NK-92 (cell line): ENCODE results near the gene CITED4.

Experiments
- DNase-seq: peaks from one replicate; lab custom pipeline; 2025; ENCODE audit not compliant: unreplicated experiment; lab: John Stamatoyannopoulos, UW

The CITED4 gene

DNA sequence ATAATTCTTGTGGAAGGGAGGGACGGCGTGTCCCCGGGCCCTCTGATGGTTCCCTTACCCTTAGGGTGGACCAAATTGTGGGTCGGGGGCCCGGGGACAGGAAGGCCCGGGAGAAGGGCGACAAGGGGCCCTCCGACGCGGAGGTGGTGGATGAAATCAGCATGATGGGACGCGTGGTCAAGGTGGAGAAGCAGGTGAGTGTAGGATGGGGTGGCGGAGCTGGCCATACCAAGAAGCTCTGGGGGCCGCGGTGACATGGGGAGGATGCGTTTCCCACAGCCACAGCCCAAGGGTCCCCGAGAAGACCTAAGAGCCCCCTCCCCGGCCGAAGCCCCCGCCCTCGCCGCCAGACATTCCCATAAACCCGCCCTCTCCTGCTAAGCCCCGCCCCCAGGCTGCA lies 24.6 kb downstream of the CITED4 start:
- DNase-seq, result no peak

DNA sequence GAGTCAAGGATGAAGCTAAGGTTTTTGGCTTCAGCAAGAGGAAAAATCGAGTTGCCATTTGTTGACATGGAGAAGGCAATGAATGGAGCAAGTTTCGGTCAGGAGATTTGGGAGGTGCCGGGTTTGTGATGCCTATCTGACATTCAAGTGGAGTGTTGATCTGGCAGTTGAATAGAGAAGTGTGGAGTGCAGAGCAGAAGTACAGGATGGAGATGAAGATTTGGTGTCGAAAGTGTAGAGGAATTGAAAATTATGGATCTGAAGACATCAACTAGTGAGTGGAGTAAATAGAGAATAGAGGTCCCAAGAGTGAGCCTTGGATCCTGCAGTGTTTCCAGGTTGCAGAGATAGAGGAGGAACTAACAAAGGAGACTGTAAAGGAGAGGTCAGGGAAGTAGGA lies 25.9 kb downstream of the CITED4 start:
- no peak for DNase-seq

DNA sequence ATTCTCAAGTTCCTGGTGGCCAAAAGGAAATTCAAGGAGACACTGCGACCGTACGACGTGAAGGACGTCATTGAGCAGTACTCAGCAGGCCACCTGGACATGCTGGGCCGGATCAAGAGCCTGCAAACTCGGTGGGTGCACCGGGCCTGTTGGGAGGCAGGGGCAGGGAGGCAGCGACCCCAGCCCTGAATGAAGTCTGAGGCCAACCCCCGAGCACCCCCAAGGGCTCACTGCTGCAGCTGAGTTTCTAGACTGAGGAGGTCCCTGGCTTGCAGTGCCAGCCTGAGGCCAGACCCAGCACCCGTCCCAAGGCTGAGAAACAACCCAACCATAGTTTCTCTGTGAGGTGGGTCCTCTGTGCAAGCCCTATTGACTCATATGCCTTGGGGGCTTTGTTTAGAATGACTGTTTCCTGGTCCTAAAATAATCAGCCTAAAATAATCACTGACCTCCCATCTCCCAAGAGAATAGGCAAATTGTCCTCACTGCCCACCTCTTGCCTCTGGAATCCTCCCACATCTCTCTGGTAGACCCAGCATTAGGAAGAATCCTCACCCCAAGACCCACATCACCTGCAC lies 27.1 kb downstream of the CITED4 start:
- no peak for DNase-seq

DNA sequence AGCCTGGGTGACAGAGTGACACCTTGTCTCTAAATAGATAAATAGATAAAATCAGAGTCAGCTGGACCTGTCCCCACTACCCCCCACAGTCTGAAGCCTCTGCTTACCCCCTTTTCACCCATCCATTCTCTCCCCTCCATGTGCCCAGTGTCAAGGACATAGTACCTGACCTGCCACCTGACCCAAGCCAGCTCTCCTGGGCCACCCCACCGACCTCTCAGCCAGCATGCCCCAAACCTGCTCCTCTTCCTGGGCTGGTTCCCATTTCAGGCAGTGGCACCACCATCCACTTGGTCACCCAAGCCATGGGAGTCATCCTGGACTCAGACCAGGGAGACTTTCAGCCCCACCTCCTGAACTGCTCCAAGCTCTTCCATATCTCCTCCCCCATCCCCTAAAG lies 28.2 kb downstream of the CITED4 start:
- no peak for DNase-seq

DNA sequence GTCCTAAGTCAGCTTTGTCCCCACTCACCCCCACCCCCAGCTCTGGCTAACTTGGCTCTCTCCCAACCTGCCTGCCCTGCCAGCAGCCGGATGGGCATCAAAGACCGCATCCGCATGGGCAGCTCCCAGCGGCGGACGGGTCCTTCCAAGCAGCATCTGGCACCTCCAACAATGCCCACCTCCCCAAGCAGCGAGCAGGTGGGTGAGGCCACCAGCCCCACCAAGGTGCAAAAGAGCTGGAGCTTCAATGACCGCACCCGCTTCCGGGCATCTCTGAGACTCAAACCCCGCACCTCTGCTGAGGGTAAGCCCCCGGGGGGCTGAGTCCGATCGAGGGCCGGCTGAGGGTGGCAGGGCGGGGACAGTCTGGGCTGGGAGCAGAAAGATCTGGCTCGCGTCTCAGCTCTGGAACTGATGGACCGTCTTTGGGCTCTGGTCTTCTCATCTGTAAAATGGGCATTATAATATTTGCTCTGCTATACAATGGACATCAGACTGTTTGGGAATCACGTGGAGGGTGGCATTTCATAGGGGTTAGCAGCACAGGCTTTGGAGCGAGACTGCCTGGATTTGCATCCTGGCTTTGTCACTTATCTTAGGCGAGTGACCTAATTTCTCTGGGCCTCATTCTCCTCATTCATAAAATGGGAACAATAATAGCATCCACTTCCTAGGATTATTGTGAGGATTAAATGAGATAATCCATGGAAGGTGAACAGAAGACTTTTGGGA lies 31.0 kb downstream of the CITED4 start:
- no peak for DNase-seq

DNA sequence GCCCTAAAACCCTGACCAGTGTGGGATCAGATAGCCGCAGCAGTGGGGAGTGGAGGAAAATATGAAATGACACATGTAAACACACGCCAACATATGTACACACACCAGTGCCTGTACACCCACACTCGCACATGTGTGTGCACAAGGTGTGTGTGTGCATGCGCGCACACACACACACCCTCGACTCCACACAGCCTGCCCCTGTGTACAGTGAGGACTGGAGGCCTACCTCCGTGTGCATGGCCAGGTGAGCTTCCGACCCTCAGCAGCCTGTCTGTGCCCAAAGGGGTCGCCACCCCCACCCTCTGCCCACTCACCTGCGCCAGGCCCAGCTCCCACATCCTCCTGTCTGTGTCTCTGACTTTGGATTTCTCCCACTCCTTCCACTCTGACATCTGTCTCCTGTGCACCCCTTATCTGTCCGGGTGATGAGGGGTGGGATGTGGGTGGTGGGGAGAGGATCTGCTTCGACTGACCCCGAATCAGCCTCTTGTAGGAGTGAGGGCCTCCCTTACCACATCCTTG lies 31.7 kb downstream of the CITED4 start:
- DNase-seq, result no peak

DNA sequence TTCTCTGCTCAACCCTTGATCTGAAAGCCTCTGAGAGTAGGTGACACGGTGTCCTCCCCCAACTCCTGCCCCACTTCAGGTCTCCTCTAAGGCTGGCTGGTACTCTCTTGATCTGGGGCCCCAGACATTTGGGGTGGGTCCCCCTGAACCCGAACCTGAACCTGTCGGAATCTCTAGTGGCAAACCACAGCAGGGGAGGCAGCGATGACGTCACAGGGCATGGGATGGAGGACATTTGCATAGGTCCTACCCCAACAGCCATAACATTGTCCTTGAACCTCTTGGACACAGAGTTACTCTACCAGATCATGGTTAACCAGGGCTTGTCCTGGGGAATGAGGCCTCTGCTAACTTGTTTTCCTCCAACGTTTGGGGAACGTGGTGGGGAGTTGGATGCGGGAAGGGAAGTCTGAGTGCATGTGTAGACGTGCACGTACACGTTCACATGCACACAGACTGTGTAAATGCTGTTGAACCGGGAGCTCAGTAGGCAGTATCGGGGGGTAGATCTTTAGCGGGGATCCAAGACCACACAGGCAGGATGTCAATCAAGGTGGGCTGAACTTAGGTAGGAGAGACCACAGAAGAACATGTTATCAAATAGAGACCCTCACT lies 32.4 kb downstream of the CITED4 start:
- no peak for DNase-seq

DNA sequence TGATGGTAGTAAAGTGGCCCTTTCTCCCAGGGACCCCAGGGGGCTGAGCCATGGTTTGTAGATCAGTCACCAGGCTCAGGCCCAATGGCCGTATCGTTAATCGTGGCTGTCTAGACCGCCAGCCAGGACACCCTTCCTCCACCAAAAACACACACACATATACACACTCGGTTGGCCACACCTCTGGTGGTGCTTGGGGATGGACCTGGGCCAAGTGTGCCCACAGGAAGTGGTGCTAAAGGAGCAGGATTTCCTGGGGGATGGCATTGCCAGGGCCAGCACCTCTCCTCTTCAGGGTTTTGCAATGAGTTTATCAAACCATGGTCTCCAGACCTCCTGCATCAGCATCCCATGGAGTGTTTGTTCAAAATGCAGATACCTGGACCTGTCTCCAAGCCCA lies 36.2 kb downstream of the CITED4 start:
- no peak for DNase-seq

DNA sequence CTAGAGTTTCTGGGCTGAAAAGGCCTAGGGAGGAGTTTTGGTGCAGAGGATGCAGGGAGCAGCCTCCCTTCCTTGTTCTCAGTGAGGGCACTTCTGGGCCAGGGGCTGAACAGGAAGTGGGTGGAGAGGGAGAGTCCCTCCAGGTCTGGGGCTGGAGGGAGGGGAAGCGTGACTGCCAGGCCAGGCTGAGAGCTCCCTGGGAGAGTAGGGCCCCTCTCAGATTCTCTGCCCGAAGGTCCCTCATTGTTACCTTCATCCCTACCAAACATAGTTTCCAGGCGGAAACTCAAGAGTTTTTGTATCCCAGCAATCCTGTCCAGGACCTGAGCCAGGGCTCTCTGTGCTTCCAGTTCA lies 36.8 kb downstream of the CITED4 start:
- DNase-seq, result no peak

DNA sequence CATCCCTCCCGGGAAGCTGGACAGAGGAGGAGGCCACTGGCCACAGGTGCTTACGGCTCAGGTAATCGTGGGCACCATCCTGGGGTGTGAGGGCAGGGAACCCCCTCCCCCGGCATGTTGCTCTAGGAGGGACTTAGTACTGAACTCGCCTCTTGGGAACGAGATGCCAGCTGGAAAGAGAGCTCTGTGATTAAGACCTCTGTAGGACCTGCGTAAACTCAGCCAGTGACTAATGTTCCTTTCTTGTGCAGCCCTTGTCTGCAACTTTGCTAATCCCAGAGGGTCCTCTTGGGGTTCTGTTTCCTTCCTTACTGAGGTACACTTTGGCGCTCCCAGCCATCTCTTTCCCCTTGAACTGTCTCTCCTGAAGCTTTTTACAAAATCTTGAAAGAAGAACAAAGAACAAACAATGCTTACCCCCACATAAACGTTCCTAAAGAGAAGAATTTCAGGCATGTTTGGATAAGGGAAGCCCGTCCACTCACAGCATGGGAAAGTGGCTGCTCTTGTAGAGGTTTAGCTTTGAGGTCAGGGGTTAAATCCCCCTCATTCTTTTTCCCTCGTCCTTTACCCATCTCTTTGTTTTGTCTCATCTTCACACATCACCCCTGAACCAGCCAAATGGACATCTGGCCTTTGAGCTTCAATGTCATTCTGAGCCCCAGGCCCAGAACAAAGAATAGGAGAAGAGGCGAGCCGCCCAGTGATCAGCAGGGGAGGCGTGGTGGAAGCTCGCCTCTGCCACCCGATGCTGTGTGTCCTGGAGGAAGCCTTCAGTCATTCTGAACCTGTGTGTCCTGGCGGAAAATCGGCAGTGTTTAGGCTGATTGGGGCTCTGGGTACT lies 37.4 kb downstream of the CITED4 start:
- DNase-seq, result no peak

DNA sequence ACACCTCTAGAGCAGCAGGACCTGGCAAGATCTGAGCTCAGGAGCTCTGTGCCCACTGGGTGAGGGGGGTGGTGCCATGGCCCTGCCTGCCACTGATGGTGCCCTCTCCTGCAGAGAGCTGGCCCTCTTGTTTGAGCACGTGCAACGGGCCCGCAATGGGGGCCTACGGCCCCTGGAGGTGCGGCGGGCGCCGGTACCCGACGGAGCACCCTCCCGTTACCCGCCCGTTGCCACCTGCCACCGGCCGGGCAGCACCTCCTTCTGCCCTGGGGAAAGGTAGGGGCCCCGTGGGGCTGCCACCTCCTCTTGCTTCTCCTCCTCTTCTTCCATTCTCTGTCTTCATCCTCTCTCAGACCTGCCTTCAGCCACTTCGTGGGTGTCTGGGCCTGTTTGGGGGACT lies 38.2 kb downstream of the CITED4 start:
- no peak for DNase-seq

DNA sequence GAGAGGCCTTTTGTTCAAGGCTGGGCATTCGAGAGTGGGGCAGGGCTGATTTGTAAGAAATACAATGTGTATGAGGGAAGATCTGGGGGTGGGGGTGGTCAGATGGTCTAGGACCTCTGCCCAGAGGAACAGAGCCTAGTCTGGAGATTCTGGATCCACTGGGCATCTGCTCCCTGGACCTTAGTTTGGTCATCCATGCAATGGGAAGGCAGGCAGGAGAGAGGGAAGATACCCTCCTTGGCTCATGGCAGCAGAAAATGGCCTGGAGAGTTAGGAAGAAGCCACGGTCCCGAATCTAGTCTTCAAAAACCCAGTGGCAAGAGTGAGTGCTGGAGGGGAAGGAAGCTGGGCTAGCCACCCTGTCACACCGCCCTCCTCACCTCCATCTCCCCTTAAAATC lies 38.8 kb downstream of the CITED4 start:
- no peak for DNase-seq

DNA sequence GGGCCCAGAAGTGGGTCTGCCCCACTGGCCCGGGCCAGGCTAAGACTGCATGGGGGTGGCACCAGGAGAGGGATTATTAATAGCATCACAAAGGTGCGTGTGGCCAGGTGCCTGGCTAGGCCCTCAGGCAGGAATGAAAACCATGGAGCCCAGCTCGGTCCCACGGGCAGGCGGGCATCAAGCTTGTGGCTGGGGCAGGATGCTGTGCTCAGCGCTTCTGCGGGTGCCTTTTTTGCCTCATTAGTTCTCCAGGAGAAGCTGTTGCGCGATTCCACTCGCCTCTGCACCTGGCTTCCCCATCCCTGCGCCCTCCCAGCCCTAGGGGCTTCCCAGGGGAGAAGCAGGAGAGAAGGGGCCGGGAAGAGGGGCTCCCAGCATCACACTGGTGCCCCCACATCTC lies 39.3 kb downstream of the CITED4 start:
- DNase-seq, result no peak

DNA sequence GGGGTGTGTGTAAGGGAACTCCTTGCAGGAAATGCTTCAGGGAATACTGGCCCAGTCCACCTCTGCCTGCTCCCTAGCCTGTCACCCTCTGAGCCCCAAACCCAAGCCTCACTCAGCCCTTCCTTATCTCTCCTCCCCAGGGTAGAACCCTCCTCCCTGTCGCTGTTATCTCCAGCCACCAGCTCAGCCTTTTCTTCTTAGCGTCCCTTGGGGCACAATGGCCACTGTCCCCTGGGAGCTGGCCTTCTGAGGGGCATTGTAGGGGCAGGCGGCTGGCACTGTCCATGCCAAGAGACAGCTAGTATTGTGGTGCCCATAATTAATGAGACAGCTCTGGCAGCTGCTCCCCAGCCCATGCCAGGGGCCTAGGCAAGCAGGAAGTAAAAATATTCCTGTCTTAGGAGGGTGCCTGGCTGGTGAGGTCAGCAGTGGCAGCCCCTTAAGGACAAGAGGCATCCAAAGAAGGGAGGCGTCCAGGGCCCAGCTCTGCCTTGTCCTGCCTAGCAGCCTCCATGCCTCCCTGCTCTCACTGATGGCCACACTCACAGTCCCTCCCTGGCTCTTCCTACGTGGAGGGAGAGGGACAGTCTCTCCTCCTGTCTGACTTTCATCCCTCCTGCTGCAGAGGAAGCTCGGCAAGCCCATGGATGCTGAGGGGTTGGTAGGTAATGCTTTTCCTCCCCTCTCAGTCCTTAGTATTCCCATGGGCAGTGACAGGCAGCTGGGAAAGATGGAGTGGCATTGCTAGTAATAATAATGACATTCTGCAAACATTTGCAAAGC lies 41.1 kb downstream of the CITED4 start:
- no peak for DNase-seq

DNA sequence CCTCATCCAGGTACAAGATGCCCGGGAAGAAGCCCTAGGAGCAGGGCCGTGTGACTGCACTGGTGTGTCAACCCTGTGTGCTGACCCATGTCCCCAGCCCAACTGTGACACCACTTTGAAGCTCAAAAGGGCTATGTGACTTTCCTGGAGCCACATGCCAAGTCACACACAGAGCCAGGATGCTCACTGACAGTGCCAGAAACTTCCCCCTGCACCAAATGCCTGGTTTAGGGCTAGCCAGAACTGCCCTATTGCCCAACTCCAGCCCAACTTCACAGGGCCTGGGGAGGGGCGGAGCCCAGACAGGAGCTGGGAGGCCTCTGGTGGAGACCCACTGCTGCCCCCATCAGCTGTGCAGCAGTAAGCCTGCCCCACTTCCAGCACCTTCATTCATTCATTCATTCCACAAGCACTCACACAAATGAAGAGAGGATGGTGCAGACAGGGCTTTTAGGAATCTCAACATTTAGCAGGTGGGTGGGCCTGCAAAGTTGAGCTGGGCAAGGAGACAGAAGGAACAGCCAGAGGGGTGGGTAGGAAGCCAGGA lies 41.8 kb downstream of the CITED4 start:
- no peak for DNase-seq

DNA sequence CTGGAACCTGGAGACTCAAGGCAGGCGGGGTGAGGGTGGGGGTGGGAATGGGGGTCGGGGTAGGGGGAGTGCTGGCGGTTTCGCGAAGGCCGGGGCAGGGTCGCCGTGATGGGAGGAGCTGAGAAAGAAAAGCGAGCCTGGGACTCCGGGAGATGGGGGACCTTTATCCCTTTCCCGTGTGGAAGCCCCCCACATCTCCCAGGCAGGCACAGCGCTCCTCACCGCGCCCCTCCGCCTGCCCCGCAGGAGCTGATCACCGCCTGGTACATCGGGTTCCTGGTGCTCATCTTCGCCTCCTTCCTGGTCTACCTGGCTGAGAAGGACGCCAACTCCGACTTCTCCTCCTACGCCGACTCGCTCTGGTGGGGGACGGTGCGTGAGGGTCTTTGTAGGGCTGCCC lies 43.1 kb downstream of the CITED4 start:
- DNase-seq, result no peak

DNA sequence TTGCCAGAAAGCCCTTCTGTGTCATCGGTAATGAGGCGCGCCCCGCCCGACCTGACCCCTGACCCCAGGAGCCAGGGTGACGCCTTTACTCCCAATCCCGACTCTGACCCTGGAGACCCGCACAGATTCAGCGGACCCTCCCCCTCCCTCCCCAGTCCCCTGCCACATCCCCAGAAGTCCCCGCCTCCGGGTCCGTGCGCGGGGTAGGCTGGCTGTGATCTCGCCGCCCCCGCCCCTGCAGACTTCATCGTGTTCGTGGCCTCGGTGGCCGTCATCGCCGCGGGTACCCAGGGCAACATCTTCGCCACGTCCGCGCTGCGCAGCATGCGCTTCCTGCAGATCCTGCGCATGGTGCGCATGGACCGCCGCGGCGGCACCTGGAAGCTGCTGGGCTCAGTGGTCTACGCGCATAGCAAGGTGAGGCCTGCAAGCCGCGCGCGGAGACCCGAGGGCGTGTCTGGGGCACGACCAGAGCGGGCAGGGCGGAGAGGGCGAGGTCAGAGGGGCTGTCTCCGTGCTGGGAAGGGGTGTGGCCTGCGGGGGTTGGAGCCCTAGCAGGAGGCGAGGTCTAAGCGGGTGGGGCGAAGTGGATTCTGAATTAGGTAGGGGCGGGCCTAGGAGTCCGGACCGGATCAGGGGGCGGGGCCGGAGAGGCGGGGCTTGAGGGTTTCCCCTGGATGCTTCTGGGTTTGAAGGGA lies 43.8 kb downstream of the CITED4 start:
- DNase-seq, result no peak

DNA sequence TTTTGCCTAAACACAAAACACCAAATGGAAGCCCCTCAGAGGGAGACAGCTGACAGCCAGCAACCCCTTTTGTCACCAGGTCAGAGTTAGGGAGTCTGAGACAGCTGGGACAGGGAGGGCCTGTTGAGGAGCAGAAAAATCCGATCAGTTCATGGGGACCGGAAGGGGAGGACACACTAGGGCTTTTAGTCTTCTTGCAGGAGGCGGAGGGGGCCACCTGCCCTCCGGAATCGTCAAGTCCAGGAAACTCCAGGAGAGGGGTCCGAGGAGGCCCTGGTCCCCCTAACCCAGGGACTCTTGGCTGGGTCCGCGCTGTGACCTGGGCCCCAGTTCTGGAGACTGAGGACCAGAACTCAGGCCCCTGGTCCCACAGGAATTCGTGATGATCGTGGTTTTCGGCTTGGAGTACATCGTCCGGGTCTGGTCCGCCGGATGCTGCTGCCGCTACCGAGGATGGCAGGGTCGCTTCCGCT lies 44.3 kb downstream of the CITED4 start:
- no peak for DNase-seq

DNA sequence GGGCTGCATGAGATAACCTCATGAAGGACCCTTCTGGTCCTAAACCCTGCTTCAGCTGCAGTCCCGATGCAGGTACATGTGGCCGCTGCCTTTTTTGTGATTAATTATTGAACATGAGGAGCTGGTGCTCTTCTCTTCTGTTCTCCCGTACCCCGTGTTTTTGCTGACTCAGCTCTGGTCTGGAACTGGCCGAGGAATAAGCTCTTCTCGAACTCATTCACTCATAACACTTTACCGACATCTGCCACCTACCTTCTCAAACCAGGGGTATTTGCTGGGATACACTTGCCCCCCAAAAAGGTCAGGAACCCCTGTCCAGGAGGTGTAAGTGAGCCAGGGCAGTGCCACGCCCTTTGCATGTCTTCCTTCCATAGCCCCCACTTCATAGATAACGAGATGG lies 46.7 kb downstream of the CITED4 start:
- no peak for DNase-seq
